HCT116 (cell line): Measurements from ENCODE around the gene HCLS1. TPM values are rescaled to one million over a fixed set of nuclear protein-coding genes. Genes with fewer than 3 reads are reported as not detected.

ENCODE experiments used
- ATAC-seq: fragments of 200-7000 bp; cut with Tn5 transposase; 2 replicates; pipeline ENCODE4 v1.9.1; 2020; ENCODE audit warnings: mild to moderate bottlenecking, moderate library complexity
- BruUV-seq: library from RNA; stranded (reverse); fragments of 400-500 nt; replicated peaks from 2 replicates; lab custom pipeline; 2021; lab: Mats Ljungman, UMichigan
- CTCF ChIA-PET: fragments of 300-600 bp; sonication (Branson Sonifier 250); formaldehyde crosslinking; loops from one replicate; lab custom pipeline; 2021; ENCODE audit warnings: antibody characterized with exemption; lab: Charles Lee
- POLR2A ChIA-PET: fragments of 300-600, 350-600 bp; sonication (Branson Sonifier 250); formaldehyde crosslinking; loops from one replicate; lab custom pipeline; 2021; ENCODE audit warnings: antibody characterized with exemption; lab: Charles Lee
- RAD21 ChIA-PET, 2 experiments: fragments of 300-600 bp; sonication (Branson Sonifier 250); formaldehyde crosslinking; loops; one replicate each; lab custom pipeline; 2023; ENCODE audit warnings: low total read pairs in 2 of 2; ENCODE audit not compliant: uncharacterized antibody in 2 of 2, unreplicated experiment in 2 of 2, low non-redundant PET in 1 of 2; lab: Charles Lee
- DNase-seq: peaks from one replicate; pipeline ENCODE4 v3.0.0-alpha.2; 2010; ENCODE audit warnings: low read depth, low spot score
- H2AFZ ChIP-seq: fragments of 200-600 bp; shearing (Covaris generic), sonication (generic); 2 replicates; pipeline ENCODE4 v1.6.1; 2017; ENCODE audit warnings: low read depth, mixed run types, mixed read lengths, antibody characterized with exemption, low read length; ENCODE audit not compliant: poor library complexity, severe bottlenecking
- H3K27ac ChIP-seq: 2 replicates; pipeline ENCODE4 v1.5.1; 2012; ENCODE audit warnings: low read depth, low read length
- H3K27me3 ChIP-seq: fragments of 200-600 bp; sonication (generic); 2 replicates; pipeline ENCODE4 v1.6.1; 2016; ENCODE audit warnings: mixed run types, low read length, mixed read lengths; ENCODE audit not compliant: insufficient read depth
- H3K36me3 ChIP-seq, 2 experiments: fragments of 200-500 bp in 1 of 2; fragments of 200-600 bp in 1 of 2; sonication (Bioruptor generic) in 1 of 2; sonication (generic) in 1 of 2; 2 replicates each; pipeline versions ENCODE4 v1.5.1 to v1.6.1; 2014 to 2016; ENCODE audit warnings: low read length in 2 of 2, inconsistent platforms in 1 of 2, mixed read lengths in 1 of 2, mixed run types in 1 of 2; ENCODE audit not compliant: insufficient read depth in 2 of 2, control insufficient read depth in 1 of 2
- H3K4me1 ChIP-seq, 2 experiments: fragments of 200-600 bp in 1 of 2; sonication (generic) in 1 of 2; 2 replicates each; pipeline versions ENCODE4 v1.5.1 to v1.6.1; 2012 to 2017; ENCODE audit warnings: low read length in 2 of 2, inconsistent platforms in 1 of 2, mild to moderate bottlenecking in 1 of 2, mixed read lengths in 1 of 2, mixed run types in 1 of 2, moderate library complexity in 1 of 2; ENCODE audit not compliant: insufficient read depth in 2 of 2, control insufficient read depth in 1 of 2
- H3K4me2 ChIP-seq: fragments of 200-600 bp; sonication (generic); 2 replicates; pipeline ENCODE4 v1.6.1; 2017; ENCODE audit warnings: mixed run types, low read length, mixed read lengths
- H3K4me3 ChIP-seq, 2 experiments: fragments of 200-600 bp in 1 of 2; sonication (generic) in 1 of 2; replicated peaks in 1 of 2; 2 replicates each; pipeline ENCODE4 v1.5.1; 2011 to 2016; ENCODE audit warnings: low read length in 2 of 2, control low read depth in 1 of 2, low read depth in 1 of 2, mild to moderate bottlenecking in 1 of 2, mixed read lengths in 1 of 2, mixed run types in 1 of 2
- H3K79me2 ChIP-seq: fragments of 200-600 bp; sonication (generic); 2 replicates; pipeline ENCODE4 v1.6.1; 2017; ENCODE audit warnings: mild to moderate bottlenecking, mixed run types, low read length, moderate library complexity, mixed read lengths; ENCODE audit not compliant: insufficient read depth
- H3K9ac ChIP-seq: fragments of 200-600 bp; sonication (generic); 2 replicates; pipeline ENCODE4 v1.6.1; 2016; ENCODE audit warnings: low read length, mixed read lengths
- H3K9me2 ChIP-seq: fragments of 200-600 bp; sonication (generic), shearing (Covaris generic); 2 replicates; pipeline ENCODE4 v1.6.1; 2017; ENCODE audit warnings: mixed run types, mild to moderate bottlenecking, moderate library complexity; ENCODE audit not compliant: insufficient read depth
- H3K9me3 ChIP-seq, 2 experiments: fragments of 200-500 bp in 1 of 2; fragments of 200-600 bp in 1 of 2; sonication (Bioruptor generic) in 1 of 2; sonication (generic) in 1 of 2; 2 replicates each; pipeline ENCODE4 v1.6.1; 2014 to 2017; ENCODE audit warnings: low read length in 2 of 2, mixed read lengths in 2 of 2, inconsistent platforms in 1 of 2, low read depth in 1 of 2, mild to moderate bottlenecking in 1 of 2, mixed run types in 1 of 2, moderate library complexity in 1 of 2; ENCODE audit not compliant: control insufficient read depth in 1 of 2, insufficient read depth in 1 of 2
- H4K20me1 ChIP-seq: fragments of 200-600 bp; sonication (generic), shearing (Covaris generic); 2 replicates; pipeline ENCODE4 v1.6.1; 2017; ENCODE audit warnings: mixed run types, mild to moderate bottlenecking, moderate library complexity; ENCODE audit not compliant: insufficient read depth
- CEBPB ChIP-seq: IDR thresholded peaks from 2 replicates; pipeline ENCODE4 v1.6.1; 2012; ENCODE audit warnings: low read depth
- CTCF ChIP-seq, 3 experiments: fragments of 200-600 bp in 1 of 3; sonication (generic) in 1 of 3; IDR thresholded peaks in 2 of 3; conservative IDR thresholded peaks in 1 of 3; 2 replicates each; pipeline ENCODE4 v1.5.1; 2012 to 2017; ENCODE audit warnings: low read depth in 2 of 3, low read length in 2 of 3, antibody characterized with exemption in 1 of 3, borderline replicate concordance in 1 of 3, control low read depth in 1 of 3, mild to moderate bottlenecking in 1 of 3, mixed read lengths in 1 of 3, mixed run types in 1 of 3, moderate library complexity in 1 of 3; ENCODE audit not compliant: insufficient read depth in 1 of 3
- EGR1 ChIP-seq: IDR thresholded peaks from 2 replicates; pipeline ENCODE4 v1.6.1; 2012; ENCODE audit warnings: low read depth
- EZH2 ChIP-seq: fragments of 200-600 bp; sonication (generic); IDR thresholded peaks from 2 replicates; pipeline ENCODE4 v1.6.1; 2017; ENCODE audit warnings: antibody characterized with exemption, mixed run types
- EZH2phosphoT487 ChIP-seq: fragments of 200-600 bp; IDR thresholded peaks from 2 replicates; pipeline ENCODE4 v1.6.1; 2018; ENCODE audit warnings: antibody characterized with exemption, borderline replicate concordance
- FOSL1 ChIP-seq: IDR thresholded peaks from 2 replicates; pipeline ENCODE4 v1.6.1; 2012; ENCODE audit warnings: low read depth
- JUND ChIP-seq: IDR thresholded peaks from 2 replicates; pipeline ENCODE4 v1.6.1; 2012
- MAX ChIP-seq: IDR thresholded peaks from 2 replicates; pipeline ENCODE4 v1.6.1; 2012
- POLR2A ChIP-seq: IDR thresholded peaks from 2 replicates; pipeline ENCODE4 v1.7.0; 2011; ENCODE audit warnings: borderline replicate concordance; ENCODE audit not compliant: insufficient read depth, insufficient read length; ENCODE audit errors: extremely low read depth
- RAD21 ChIP-seq: IDR thresholded peaks from 2 replicates; pipeline ENCODE4 v1.6.1; 2012; ENCODE audit warnings: low read depth, mild to moderate bottlenecking
- SP1 ChIP-seq: IDR thresholded peaks from 2 replicates; pipeline ENCODE4 v1.6.1; 2012; ENCODE audit warnings: low read depth
- TCF7L2 ChIP-seq: IDR thresholded peaks from 2 replicates; pipeline ENCODE4 v1.7.0; 2011; ENCODE audit warnings: borderline replicate concordance, inconsistent platforms; ENCODE audit not compliant: insufficient read depth, insufficient read length; ENCODE audit errors: extremely low read depth
- ZFX ChIP-seq: fragments of 450-650 bp; IDR thresholded peaks from 2 replicates; pipeline ENCODE4 v1.6.1; 2017
- intact Hi-C: fragments of 100-400 bp; cut with micrococcal nuclease; formaldehyde crosslinking; loops from 2 replicates; pipeline ENCODE4 v1.10.0; 2022
- total RNA-seq: library from RNA; stranded (reverse); gene quantifications from one replicate; pipeline ENCODE4 v1.2.1, GENCODE V29; 2021; ENCODE audit not compliant: unreplicated experiment
- TF ChIP-seq, protein P1 (sequence below): IDR thresholded peaks from 2 replicates; pipeline ENCODE4 v1.6.1; 2012
- TF ChIP-seq, protein P2 (sequence below): IDR thresholded peaks from 2 replicates; pipeline ENCODE4 v1.6.1; 2012; ENCODE audit warnings: low read depth

The HCLS1 gene
- total RNA-seq, 1 experiment from 2014 or later, result 1.6 TPM

DNA sequence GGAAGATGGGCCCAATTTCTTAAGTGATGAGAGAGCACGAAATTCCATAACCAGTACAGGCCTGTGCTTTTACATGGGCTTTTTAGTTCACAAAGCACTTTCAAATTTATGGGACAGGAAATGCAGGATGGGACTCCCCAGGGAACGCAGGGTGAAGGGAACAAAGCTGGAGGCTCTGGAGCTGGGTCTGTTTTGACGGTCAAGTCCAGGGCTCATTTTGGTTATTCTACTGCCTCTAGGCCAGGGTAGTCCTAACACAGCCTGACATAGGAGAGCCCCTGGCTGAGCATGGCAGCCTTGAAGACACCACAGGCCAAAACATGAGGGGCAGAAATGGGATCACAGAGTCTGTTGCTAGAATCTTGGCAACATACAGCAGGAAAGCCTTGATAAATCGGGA is 33.5 kb downstream of the HCLS1 start:
- ChIA-PET POLR2A (no interaction called here), CTCF (no interaction called here), RAD21 (no interaction called here)
- Histone ChIP-seq H3K27me3 (no peaks in the 10 kb centered on the region; the same call in 1 of the 2 replicates), H3K9me3 (no peaks in the 10 kb centered on the region), H3K4me3 (no peak overlapping the region), H4K20me1 (no peaks in the 10 kb centered on the region), H3K4me1 (no peaks in the 10 kb centered on the region), H3K9me2 (no peaks in the 10 kb centered on the region), H3K9ac (no peak overlapping the region), H3K36me3 (no peaks in the 10 kb centered on the region), H3K79me2 (no peaks in the 10 kb centered on the region), H3K4me2 (no peak overlapping the region), H3K27ac (no peak overlapping the region), H2AFZ (no peak overlapping the region)
- TF ChIP-seq JUND (no peak), ZFX (no peak), EZH2phosphoT487 (no peak), SP1 (no peak), EGR1 (no peak), CEBPB (no peak), EZH2 (no peak), RAD21 (no peak)
- TF ChIP-seq, protein P1, sequence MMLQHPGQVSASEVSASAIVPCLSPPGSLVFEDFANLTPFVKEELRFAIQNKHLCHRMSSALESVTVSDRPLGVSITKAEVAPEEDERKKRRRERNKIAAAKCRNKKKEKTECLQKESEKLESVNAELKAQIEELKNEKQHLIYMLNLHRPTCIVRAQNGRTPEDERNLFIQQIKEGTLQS, result no peak
- no peak for DNase-seq
- no peak for ATAC-seq
- intact Hi-C loops, result no loop called here
- no TSS peak for BruUV-seq

DNA sequence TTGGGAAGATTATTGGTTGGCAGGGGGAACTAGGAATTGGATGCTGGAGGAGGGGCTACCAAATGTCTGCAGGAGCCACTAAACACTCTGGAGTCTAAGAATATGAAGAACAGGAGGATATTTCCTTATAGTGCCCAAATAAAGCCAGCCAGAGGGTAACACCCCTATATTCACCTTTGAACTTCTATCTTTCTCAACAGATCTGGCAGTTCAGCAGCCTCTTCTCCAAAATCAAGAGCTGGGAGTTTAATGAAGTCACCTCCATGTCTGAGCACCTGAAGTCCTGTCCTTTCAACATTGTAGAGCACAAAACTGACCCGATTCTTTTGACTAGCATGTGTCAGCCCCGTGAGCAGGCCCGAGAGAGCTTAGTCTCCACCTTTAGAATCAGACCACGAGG is 34.2 kb downstream of the HCLS1 start:
- no peak for TF ChIP-seq EGR1
- no peak for TF ChIP-seq JUND
- no peak for TF ChIP-seq CTCF (IDR thresholded peaks at IDR 0.05 in 2 of 3, conservative IDR thresholded peaks at IDR 0.05 in 1 of 3; ENCODE audit: borderline replicate concordance in 1 of 3, insufficient read depth in 1 of 3, low read depth in 2 of 3, low read length in 2 of 3)
- no peak for TF ChIP-seq MAX
- TF ChIP-seq, protein P2, sequence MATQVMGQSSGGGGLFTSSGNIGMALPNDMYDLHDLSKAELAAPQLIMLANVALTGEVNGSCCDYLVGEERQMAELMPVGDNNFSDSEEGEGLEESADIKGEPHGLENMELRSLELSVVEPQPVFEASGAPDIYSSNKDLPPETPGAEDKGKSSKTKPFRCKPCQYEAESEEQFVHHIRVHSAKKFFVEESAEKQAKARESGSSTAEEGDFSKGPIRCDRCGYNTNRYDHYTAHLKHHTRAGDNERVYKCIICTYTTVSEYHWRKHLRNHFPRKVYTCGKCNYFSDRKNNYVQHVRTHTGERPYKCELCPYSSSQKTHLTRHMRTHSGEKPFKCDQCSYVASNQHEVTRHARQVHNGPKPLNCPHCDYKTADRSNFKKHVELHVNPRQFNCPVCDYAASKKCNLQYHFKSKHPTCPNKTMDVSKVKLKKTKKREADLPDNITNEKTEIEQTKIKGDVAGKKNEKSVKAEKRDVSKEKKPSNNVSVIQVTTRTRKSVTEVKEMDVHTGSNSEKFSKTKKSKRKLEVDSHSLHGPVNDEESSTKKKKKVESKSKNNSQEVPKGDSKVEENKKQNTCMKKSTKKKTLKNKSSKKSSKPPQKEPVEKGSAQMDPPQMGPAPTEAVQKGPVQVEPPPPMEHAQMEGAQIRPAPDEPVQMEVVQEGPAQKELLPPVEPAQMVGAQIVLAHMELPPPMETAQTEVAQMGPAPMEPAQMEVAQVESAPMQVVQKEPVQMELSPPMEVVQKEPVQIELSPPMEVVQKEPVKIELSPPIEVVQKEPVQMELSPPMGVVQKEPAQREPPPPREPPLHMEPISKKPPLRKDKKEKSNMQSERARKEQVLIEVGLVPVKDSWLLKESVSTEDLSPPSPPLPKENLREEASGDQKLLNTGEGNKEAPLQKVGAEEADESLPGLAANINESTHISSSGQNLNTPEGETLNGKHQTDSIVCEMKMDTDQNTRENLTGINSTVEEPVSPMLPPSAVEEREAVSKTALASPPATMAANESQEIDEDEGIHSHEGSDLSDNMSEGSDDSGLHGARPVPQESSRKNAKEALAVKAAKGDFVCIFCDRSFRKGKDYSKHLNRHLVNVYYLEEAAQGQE, result no peak
- TF ChIP-seq EZH2phosphoT487, result no peak
- TF ChIP-seq TCF7L2, result no peak
- no peak for TF ChIP-seq SP1
- no peak for TF ChIP-seq RAD21
- no peak for TF ChIP-seq POLR2A
- TF ChIP-seq CEBPB, result no peak
- TF ChIP-seq FOSL1, result no peak
- H4K20me1 ChIP-seq, result no peaks in the 10 kb centered on the region
- H3K27ac ChIP-seq, result no peak overlapping the region
- H3K4me2 ChIP-seq, result no peak overlapping the region
- no peaks in the 10 kb centered on the region for H3K36me3 ChIP-seq
- RAD21 ChIA-PET, result no interaction called here
- DNase-seq (no peak), ATAC-seq (no peak)
- H3K79me2 ChIP-seq, result no peaks in the 10 kb centered on the region
- CTCF ChIA-PET, result no interaction called here
- no peaks in the 10 kb centered on the region; the same call in 1 of the 2 replicates for H3K27me3 ChIP-seq
- POLR2A ChIA-PET, result no interaction called here
- H3K9ac ChIP-seq, result no peak overlapping the region
- no peaks in the 10 kb centered on the region for H3K9me3 ChIP-seq
- intact Hi-C loops, result no loop called here
- no peak overlapping the region for H2AFZ ChIP-seq
- no TSS peak for BruUV-seq
- H3K4me1 ChIP-seq, result no peaks in the 10 kb centered on the region
- no peaks in the 10 kb centered on the region for H3K9me2 ChIP-seq
- no peak overlapping the region for H3K4me3 ChIP-seq
